Measurements from ENCODE around the gene GAK.
A peak's percentile ranks its signal among the peaks of the same experiment; 100 is the strongest.

The GAK gene

DNA sequence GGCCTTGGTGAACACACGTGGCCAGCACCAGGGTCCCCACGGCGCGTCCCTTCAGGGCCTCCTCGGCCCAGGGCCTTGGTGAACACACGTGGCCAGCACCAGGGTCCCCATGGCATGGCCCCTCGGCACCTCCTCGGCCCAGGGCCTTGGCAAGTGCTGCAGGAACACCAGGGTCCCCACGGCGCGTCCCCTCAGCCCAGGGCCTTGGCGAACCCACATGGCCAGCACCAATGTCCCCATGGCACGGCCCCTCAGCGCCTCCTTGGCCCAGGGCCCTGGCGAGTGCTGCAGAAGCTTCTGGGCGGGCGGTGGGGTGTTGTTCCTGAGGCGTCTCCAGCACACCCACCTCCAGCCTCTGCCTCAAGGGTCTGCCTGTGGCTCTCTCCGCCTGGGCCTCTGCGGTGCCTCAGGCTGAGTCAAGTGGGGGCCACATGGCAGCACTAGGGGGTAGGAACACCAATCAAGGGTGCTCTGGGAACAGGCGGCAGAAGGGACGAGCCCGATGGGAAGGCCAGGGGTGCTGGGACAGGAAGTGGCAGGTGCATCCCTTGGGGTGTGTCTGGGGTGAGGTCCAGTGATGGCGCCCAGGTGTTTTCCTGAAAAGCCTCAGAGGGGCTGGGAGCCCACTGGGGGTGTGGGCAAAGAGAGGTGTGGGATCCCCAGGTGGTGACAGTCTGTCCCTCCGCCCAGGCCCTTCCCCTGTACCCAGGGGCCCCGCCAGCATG is 64.4 kb downstream of the GAK start:
- DNase-seq, result no peak

- DNase-seq, result no peak
Measured at GRCh38 chr4:866761-867390, 65.2 kb downstream of the GAK start.

DNA sequence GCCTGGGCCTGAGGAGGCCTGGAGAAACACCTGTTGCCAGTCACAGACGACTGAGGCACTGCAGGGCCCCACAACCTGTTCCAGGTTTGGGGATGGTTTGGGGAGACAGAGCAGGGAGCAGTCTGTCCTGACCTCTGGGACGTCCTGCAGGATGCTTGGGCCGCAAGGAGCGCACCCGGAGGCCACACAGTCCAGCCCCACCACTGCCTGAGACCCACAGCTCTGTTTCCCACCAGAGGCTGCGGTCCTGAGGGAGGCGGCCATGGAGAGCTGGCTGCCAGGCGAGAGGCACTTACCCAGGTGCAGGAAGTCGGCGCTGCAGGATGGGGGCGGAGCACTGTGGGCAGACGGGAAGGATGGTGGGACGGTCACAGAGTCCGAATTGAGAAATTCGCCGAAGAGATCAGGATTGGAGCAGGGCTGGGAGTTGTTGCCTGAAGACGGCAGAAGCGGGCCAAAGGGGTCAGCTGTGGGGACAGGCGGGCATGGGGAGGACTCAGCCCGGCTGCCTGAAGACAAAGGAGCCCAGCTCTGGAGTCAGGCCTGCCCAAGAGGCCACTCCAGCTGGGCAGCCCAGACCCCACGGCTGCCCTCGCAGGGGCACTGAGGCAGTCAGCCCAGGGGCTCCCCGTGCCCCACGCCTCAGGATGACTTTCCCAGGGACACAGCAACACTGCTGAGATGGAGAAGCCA is 65.9 kb downstream of the GAK start:
- DNase-seq, result no peak

- DNase-seq, result no peak
Measured at GRCh38 chr4:865572-865971, 66.5 kb downstream of the GAK start.

DNA sequence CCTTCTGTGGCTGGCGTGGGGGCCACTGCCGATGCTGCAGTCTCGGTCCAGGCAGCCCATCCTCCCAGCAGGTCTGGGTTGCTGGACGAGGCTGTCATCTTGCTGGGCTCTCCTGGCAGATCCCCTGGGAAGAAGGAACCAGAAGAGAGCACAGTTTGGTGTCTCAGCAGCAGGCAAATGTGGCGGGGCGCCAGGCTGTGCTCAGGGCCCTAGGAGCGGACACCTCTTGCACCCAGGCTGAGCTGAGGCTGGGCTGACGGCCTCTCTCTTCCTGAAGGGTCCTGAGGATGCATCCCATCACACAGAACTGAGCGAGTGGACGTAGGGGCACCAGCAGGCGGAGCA is 67.0 kb downstream of the GAK start:
- DNase-seq, result no peak

GRCh38 chr4:864456-865120 is 67.5 kb downstream of the GAK start:
- no peak for DNase-seq

- DNase-seq, result no peak
Measured at GRCh38 chr4:860561-860960, 71.6 kb downstream of the GAK start.

- DNase-seq, result no peak
Measured at GRCh38 chr4:859496-859895, 72.6 kb downstream of the GAK start.

- no peak for DNase-seq
Measured at GRCh38 chr4:858831-859451, 73.2 kb downstream of the GAK start.

DNA sequence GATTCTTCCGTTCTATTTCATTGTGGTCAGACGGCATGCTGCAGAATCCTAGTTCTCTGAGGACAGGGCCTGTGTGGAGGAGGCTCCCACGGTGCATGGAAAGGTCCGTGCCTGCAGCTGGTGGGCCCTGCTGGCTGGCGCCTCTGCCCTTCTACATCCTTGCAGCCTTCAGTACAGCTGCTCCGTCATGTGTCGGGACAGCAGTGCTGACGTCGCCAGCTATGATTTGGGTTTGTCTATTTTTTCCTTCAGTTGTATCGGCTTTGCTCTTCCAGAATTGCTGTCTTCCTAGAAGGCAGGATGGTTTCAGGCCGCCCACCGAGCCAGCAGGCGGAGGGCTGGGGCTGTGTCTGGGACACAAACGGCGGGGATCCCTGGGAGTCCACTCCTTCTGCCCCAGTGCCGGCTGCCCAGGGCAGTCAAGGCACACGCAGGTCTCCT is 74.1 kb downstream of the GAK start:
- no peak for DNase-seq

DNA sequence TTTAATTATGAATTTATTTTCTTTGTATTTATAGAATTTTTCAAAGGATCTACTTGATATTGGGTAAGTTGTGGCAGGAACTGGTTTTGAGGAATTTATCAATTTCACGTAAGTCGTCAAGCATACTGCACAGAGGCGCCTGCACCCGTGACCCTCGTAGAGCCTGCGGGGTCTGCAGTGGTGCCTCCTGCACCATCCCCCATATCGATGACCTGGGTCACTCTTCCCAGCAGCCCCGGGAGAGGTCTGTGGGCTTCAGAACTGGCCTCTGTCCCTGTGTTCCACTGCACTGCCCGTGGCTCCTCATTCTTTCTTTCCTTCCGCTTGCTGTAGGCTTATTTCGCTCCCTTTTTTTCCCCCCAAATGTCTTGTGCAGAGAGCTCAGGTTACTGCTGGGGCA is 74.7 kb downstream of the GAK start:
- no peak for DNase-seq

- peak; percentile 38 for DNase-seq
Measured at GRCh38 chr4:856225-856901, 75.8 kb downstream of the GAK start.

GRCh38 chr4:855880-856224 is 76.3 kb downstream of the GAK start:
- DNase-seq, result no peak

- DNase-seq, result peak; percentile 10
Measured at GRCh38 chr4:854356-854755, 77.8 kb downstream of the GAK start.

- peak; percentile 15 for DNase-seq
Measured at GRCh38 chr4:853416-853781, 78.7 kb downstream of the GAK start.

DNA sequence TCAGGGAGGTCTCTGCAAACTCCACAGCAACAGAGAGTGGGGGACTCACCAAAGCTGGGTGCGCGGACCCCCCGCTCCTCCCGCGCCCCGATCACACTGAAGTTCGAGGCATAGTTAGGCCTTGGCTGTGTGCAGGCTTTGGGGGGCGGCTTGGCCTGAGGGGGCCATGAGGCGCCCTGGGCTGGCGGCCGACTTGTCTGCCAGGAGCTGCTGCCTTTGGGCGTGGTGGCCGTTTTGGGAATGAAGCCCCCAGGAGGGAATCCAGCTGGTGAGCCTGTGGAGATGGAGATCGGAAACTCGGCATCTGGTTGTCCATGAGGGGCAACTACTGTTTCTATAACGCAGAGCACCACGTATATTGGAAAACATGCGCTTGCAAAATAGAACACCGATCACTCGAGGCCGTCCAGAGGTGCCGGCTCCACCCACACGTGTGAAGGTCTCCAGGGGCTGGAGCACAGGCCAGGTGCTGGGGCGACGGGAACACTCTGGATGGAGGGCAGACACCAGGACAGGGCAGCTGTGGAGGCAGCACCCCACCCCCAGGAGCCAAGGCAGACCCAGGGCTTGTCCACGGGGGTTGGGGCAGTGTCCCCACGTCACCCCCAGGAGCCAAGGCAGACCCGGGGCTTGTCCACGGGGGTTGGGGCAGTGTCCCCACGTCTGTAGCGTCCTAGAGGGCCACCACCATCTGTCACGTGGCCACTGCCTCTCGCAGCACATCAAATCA is 80.2 kb downstream of the GAK start:
- peak; percentile 13 for DNase-seq

GRCh38 chr4:850323-850945 is 81.7 kb downstream of the GAK start:
- peak; percentile 14 for DNase-seq

- DNase-seq, result peak; percentile 6
Measured at GRCh38 chr4:849478-850175, 82.5 kb downstream of the GAK start.

- DNase-seq, result peak; percentile 6
Measured at GRCh38 chr4:848803-849477, 83.2 kb downstream of the GAK start.

DNA sequence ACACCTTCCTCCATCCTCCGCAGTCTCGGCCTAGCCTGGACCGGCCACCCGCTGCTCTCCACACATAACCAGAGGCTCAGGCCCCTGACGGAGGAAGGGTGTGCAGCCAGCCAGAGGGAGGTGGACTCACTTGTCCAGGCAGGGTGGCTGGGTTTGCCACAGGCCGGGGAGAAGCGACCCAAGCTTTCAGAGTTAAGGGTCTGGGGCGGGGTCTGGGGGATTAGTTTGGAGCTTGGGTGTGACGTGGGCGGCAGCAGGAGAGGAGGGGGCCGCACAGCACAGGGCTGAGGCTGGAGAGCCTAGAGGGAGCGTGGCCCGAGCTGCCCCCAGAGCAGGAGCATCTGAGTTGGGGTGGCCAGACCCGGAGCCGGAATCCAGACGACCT is 83.8 kb downstream of the GAK start:
- DNase-seq, result peak; percentile 13
